IMR-90 (cell line): Measurements from ENCODE around the gene LDB2. TPM values are rescaled to one million over a fixed set of nuclear protein-coding genes. Genes with fewer than 3 reads are reported as not detected.

ENCODE experiments used
- ATAC-seq: fragments of 200-7000 bp; cut with Tn5 transposase; 2 replicates; pipeline ENCODE4 v1.9.1; 2020; ENCODE audit warnings: low read depth, mild to moderate bottlenecking, moderate library complexity
- BruUV-seq: library from RNA; stranded (reverse); fragments of 400-500 nt; replicated peaks from 2 replicates; lab custom pipeline; 2021; lab: Mats Ljungman, UMichigan
- CTCF ChIA-PET: fragments of 300-600 bp; formaldehyde crosslinking; extraction: SDS; loops from one replicate; lab custom pipeline; 2021; ENCODE audit warnings: antibody characterized with exemption; lab: Yijun Ruan, JAX
- POLR2A ChIA-PET: fragments of 300-600 bp; sonication (Branson Sonifier 250); formaldehyde crosslinking; loops from one replicate; lab custom pipeline; 2022; ENCODE audit warnings: antibody characterized with exemption; ENCODE audit not compliant: unreplicated experiment; lab: Charles Lee
- DNase-seq: peaks from one replicate; pipeline ENCODE4 v3.0.0; 2013
- H2AFZ ChIP-seq: replicated peaks from 2 replicates; pipeline ENCODE3; 2013; ENCODE audit warnings: low read length, mild to moderate bottlenecking; ENCODE audit not compliant: poor library complexity
- H2AK5ac ChIP-seq: 2 replicates; pipeline ENCODE4 v1.6.1; 2013; ENCODE audit warnings: low read depth, low read length, inconsistent platforms
- H2AK9ac ChIP-seq: replicated peaks from 2 replicates; pipeline ENCODE3; 2013; ENCODE audit warnings: mild to moderate bottlenecking, low read depth, low read length, moderate library complexity; ENCODE audit not compliant: poor library complexity
- H2BK120ac ChIP-seq: 2 replicates; pipeline ENCODE4 v1.6.1; 2013; ENCODE audit warnings: low read depth, low read length, inconsistent platforms
- H2BK15ac ChIP-seq: 3 replicates; pipeline ENCODE4 v1.6.1; 2013; ENCODE audit warnings: low read depth, low read length, inconsistent platforms
- H2BK20ac ChIP-seq: 2 replicates; pipeline ENCODE4 v1.6.1; 2013; ENCODE audit warnings: low read depth, mild to moderate bottlenecking, inconsistent platforms, low read length, moderate library complexity
- H2BK5ac ChIP-seq: 2 replicates; pipeline ENCODE4 v1.6.1; 2013; ENCODE audit warnings: mild to moderate bottlenecking, low read depth, low read length, inconsistent platforms; ENCODE audit not compliant: poor library complexity, severe bottlenecking
- H3K14ac ChIP-seq: replicated peaks from 2 replicates; pipeline ENCODE4 v1.6.1; 2013; ENCODE audit warnings: low read depth, low read length, inconsistent platforms
- H3K18ac ChIP-seq: 2 replicates; pipeline ENCODE4 v1.6.1; 2013; ENCODE audit warnings: low read depth, low read length, control low read depth
- H3K23ac ChIP-seq: 2 replicates; pipeline ENCODE4 v1.6.1; 2013; ENCODE audit warnings: low read depth, low read length, inconsistent platforms
- H3K27ac ChIP-seq: 2 replicates; pipeline ENCODE4 v1.5.1; 2013; ENCODE audit warnings: mild to moderate bottlenecking, control low read depth, low read length; ENCODE audit not compliant: insufficient read depth
- H3K27me3 ChIP-seq: 2 replicates; pipeline ENCODE4 v1.6.1; 2013; ENCODE audit warnings: low read length; ENCODE audit not compliant: control insufficient read depth, insufficient read depth
- H3K36me3 ChIP-seq: 2 replicates; pipeline ENCODE4 v1.6.1; 2013; ENCODE audit warnings: low read length, mixed read lengths; ENCODE audit not compliant: control insufficient read depth, insufficient read depth
- H3K4ac ChIP-seq: 2 replicates; pipeline ENCODE4 v1.6.1; 2013; ENCODE audit warnings: low read depth, low read length, inconsistent platforms
- H3K4me1 ChIP-seq: 2 replicates; pipeline ENCODE4 v1.6.1; 2013; ENCODE audit warnings: low read length, mixed read lengths; ENCODE audit not compliant: control insufficient read depth, insufficient read depth
- H3K4me2 ChIP-seq: 2 replicates; pipeline ENCODE4 v1.6.1; 2013; ENCODE audit warnings: low read depth, mild to moderate bottlenecking, control low read depth, low read length, moderate library complexity
- H3K4me3 ChIP-seq: 2 replicates; pipeline ENCODE4 v1.5.1; 2013; ENCODE audit warnings: low read depth, mild to moderate bottlenecking, control low read depth, low read length, moderate library complexity; ENCODE audit not compliant: insufficient read depth
- H3K56ac ChIP-seq: 2 replicates; pipeline ENCODE4 v1.6.1; 2013; ENCODE audit warnings: low read length, inconsistent platforms; ENCODE audit not compliant: insufficient read depth; ENCODE audit errors: extremely low read depth
- H3K79me1 ChIP-seq, 2 experiments: 2 replicates each; pipeline ENCODE4 v1.6.1; 2013; ENCODE audit warnings: low read length in 2 of 2, inconsistent platforms in 1 of 2, low read depth in 1 of 2
- H3K9ac ChIP-seq: 2 replicates; pipeline ENCODE4 v1.6.1; 2013; ENCODE audit warnings: low read depth, low read length, control low read depth
- H3K9me1 ChIP-seq: 2 replicates; pipeline ENCODE4 v1.6.1; 2013; ENCODE audit warnings: low read length, inconsistent platforms; ENCODE audit not compliant: insufficient read depth
- H3K9me3 ChIP-seq: 2 replicates; pipeline ENCODE4 v1.6.1; 2013; ENCODE audit warnings: low read length; ENCODE audit not compliant: control insufficient read depth, insufficient read depth
- H4K20me1 ChIP-seq: 2 replicates; pipeline ENCODE4 v1.6.1; 2013; ENCODE audit warnings: low read length, inconsistent platforms; ENCODE audit not compliant: insufficient read depth
- H4K5ac ChIP-seq: 2 replicates; pipeline ENCODE4 v1.6.1; 2013; ENCODE audit warnings: mild to moderate bottlenecking, low read depth, low read length, control low read depth
- H4K8ac ChIP-seq, 2 experiments: 2 replicates each; pipeline ENCODE4 v1.6.1; 2013; ENCODE audit warnings: low read depth in 2 of 2, low read length in 2 of 2, control low read depth in 1 of 2, inconsistent platforms in 1 of 2
- H4K91ac ChIP-seq: 2 replicates; pipeline ENCODE4 v1.6.1; 2013; ENCODE audit warnings: low read depth, low read length, inconsistent platforms; ENCODE audit not compliant: insufficient read depth
- BHLHE40 ChIP-seq: fragments of 150-350 bp; IDR thresholded peaks from 2 replicates; pipeline ENCODE4 v1.6.1; 2016; ENCODE audit warnings: mild to moderate bottlenecking, low read depth, low read length
- CEBPB ChIP-seq: IDR thresholded peaks from 2 replicates; pipeline ENCODE4 v1.6.1; 2012; ENCODE audit warnings: low read depth, low read length, improper control_type of control experiment
- CHD1 ChIP-seq: IDR thresholded peaks from 2 replicates; pipeline ENCODE4 v1.6.1; 2012; ENCODE audit warnings: low read depth, low read length, improper control_type of control experiment
- MAFK ChIP-seq: IDR thresholded peaks from 2 replicates; pipeline ENCODE4 v1.6.1; 2012; ENCODE audit warnings: low read depth, low read length, improper control_type of control experiment
- MAZ ChIP-seq: IDR thresholded peaks from 2 replicates; pipeline ENCODE4 v1.6.1; 2012; ENCODE audit warnings: low read depth, mild to moderate bottlenecking, low read length, improper control_type of control experiment, moderate library complexity, borderline replicate concordance
- MXI1 ChIP-seq: IDR thresholded peaks from 2 replicates; pipeline ENCODE4 v1.6.1; 2012; ENCODE audit warnings: low read depth, mild to moderate bottlenecking, low read length, moderate library complexity, borderline replicate concordance
- RCOR1 ChIP-seq: IDR thresholded peaks from 2 replicates; pipeline ENCODE4 v1.6.1; 2012; ENCODE audit warnings: mild to moderate bottlenecking, low read length, improper control_type of control experiment; ENCODE audit not compliant: insufficient replicate concordance
- RFX5 ChIP-seq: IDR thresholded peaks from 2 replicates; pipeline ENCODE4 v1.8.0; 2012; ENCODE audit warnings: low read depth, mild to moderate bottlenecking, low read length, moderate library complexity
- SMC3 ChIP-seq: fragments of 150-350 bp; IDR thresholded peaks from 2 replicates; pipeline ENCODE4 v1.6.1; 2016; ENCODE audit warnings: low read depth, mild to moderate bottlenecking, antibody characterized with exemption, low read length, moderate library complexity
- WGBS, 2 experiments: methylation state at CpG; one replicate each; pipeline versions ENCODE4 v1.1.5 to v1.1.7; 2013; ENCODE audit warnings: missing lambda C conversion rate in 2 of 2; ENCODE audit not compliant: insufficient read length in 1 of 2; ENCODE audit errors: extremely low coverage in 2 of 2; 5-methylcytosine and 5-hydroxymethylcytosine counted together
- dilution Hi-C: fragments of 300-500 bp; cut with HindIII; formaldehyde crosslinking; loops from one replicate; pipeline ENCODE4 v1.14.3; 2018; ENCODE audit warnings: low sequenced_read_pairs; ENCODE audit not compliant: unreplicated experiment
- in situ Hi-C: fragments of 300-500 bp; cut with MboI; formaldehyde crosslinking; loops from 3 replicates; pipeline ENCODE4 v1.14.3; 2019; ENCODE audit warnings: low sequenced_read_pairs, inconsistent platforms, mixed read lengths
- intact Hi-C: fragments of 100-400 bp; cut with micrococcal nuclease; formaldehyde crosslinking; loops from 2 replicates; pipeline ENCODE4 v1.10.0; 2022
- polyA plus RNA-seq, 3 experiments: library from polyadenylated mRNA; depleted of rRNA; stranded (reverse); fragments of >200 nt; gene quantifications; 2 replicates each; pipeline ENCODE4 v1.2.3, GENCODE V29; 2012; ENCODE audit warnings: low replicate concordance in 1 of 3
- total RNA-seq: library from RNA; depleted of rRNA; stranded (reverse); fragments of >200 nt; gene quantifications from 2 replicates; pipeline ENCODE4 v1.2.3, GENCODE V29; 2012
- TF ChIP-seq, protein P1 (sequence below): fragments of 150-350 bp; IDR thresholded peaks from 2 replicates; pipeline ENCODE4 v1.6.1; 2016; ENCODE audit warnings: low read depth, mild to moderate bottlenecking, low read length, moderate library complexity, borderline replicate concordance
- TF ChIP-seq, protein P2 (sequence below): conservative IDR thresholded peaks from 2 replicates; pipeline ENCODE4 v1.5.1; 2012; ENCODE audit warnings: mild to moderate bottlenecking, low read depth, low read length, improper control_type of control experiment

Gene LDB2
- total and polyA plus RNA-seq, 2 of the 4 experiments (the other 2 are of a cell fraction): 67.9 to 116 TPM

DNA sequence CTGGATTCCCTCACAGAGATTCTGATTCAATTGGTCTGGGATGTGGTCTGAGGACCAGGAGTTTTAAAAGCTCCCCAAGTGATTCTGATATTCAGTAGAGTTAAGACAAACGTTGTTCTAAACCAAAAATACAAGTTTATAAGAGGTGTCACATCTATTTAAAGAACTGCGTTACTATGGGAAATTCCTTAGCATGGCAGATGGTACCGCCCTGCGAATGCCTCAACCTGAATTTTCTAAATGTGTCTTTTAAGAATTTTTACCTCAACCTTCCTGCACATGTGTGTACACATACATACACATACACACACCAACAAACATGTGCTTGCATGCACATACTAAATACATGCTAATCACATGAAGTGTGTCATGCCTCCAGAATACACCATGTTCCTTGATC is 343.3 kb downstream of the LDB2 start:
- H2AK9ac ChIP-seq: no peak overlapping the region
- no peak overlapping the region for H3K56ac ChIP-seq
- H3K9me1 ChIP-seq: no peaks in the 10 kb centered on the region
- H2AK5ac ChIP-seq: no peak overlapping the region
- H3K23ac ChIP-seq: no peak overlapping the region
- no peaks in the 10 kb centered on the region for H3K9me3 ChIP-seq
- H3K27me3 ChIP-seq: no peaks in the 10 kb centered on the region
- H3K79me1 ChIP-seq: no peaks in the 10 kb centered on the region; a peak in 1 of 4 replicates
- no peak overlapping the region for H3K4ac ChIP-seq
- no peak overlapping the region for H2BK15ac ChIP-seq
- dilution Hi-C loops (no loop called here), in situ Hi-C loops (no loop called here), intact Hi-C loops (no loop called here)
- no TSS peak for BruUV-seq
- no peak overlapping the region for H3K18ac ChIP-seq
- no peak overlapping the region for H4K91ac ChIP-seq
- H4K8ac ChIP-seq: no peak overlapping the region
- ATAC-seq (no peak), DNase-seq (no peak)
- no peak overlapping the region for H2AFZ ChIP-seq
- H3K14ac ChIP-seq: no peak overlapping the region
- no peak overlapping the region for H2BK20ac ChIP-seq
- H3K4me2 ChIP-seq: no peak overlapping the region
- POLR2A ChIA-PET: no interaction called here
- no peak overlapping the region for H2BK120ac ChIP-seq
- H3K9ac ChIP-seq: no peak overlapping the region
- H2BK5ac ChIP-seq: no peak overlapping the region
- no peaks in the 10 kb centered on the region for H4K20me1 ChIP-seq
- no peaks in the 10 kb centered on the region for H3K4me1 ChIP-seq
- H3K36me3 ChIP-seq: no peaks in the 10 kb centered on the region
- no peak overlapping the region for H4K5ac ChIP-seq
- no peak overlapping the region for H3K4me3 ChIP-seq
- H3K27ac ChIP-seq: no peak overlapping the region
- WGBS, 2 experiments: no CpG with 5 or more reads among the region's 4 CpGs
- no peak for TF ChIP-seq CHD1
- TF ChIP-seq, protein P1, sequence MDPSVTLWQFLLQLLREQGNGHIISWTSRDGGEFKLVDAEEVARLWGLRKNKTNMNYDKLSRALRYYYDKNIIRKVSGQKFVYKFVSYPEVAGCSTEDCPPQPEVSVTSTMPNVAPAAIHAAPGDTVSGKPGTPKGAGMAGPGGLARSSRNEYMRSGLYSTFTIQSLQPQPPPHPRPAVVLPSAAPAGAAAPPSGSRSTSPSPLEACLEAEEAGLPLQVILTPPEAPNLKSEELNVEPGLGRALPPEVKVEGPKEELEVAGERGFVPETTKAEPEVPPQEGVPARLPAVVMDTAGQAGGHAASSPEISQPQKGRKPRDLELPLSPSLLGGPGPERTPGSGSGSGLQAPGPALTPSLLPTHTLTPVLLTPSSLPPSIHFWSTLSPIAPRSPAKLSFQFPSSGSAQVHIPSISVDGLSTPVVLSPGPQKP: no peak
- TF ChIP-seq RCOR1: no peak
- no peak for TF ChIP-seq MXI1
- no peak for TF ChIP-seq MAZ
- TF ChIP-seq BHLHE40: no peak
- TF ChIP-seq MAFK: no peak
- TF ChIP-seq SMC3: no peak
- TF ChIP-seq RFX5: no peak
- no peak for TF ChIP-seq CEBPB
- TF ChIP-seq, protein P2, sequence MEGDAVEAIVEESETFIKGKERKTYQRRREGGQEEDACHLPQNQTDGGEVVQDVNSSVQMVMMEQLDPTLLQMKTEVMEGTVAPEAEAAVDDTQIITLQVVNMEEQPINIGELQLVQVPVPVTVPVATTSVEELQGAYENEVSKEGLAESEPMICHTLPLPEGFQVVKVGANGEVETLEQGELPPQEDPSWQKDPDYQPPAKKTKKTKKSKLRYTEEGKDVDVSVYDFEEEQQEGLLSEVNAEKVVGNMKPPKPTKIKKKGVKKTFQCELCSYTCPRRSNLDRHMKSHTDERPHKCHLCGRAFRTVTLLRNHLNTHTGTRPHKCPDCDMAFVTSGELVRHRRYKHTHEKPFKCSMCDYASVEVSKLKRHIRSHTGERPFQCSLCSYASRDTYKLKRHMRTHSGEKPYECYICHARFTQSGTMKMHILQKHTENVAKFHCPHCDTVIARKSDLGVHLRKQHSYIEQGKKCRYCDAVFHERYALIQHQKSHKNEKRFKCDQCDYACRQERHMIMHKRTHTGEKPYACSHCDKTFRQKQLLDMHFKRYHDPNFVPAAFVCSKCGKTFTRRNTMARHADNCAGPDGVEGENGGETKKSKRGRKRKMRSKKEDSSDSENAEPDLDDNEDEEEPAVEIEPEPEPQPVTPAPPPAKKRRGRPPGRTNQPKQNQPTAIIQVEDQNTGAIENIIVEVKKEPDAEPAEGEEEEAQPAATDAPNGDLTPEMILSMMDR: no peak
- CTCF ChIA-PET: no interaction called here
